Dedifferentiated amniotic fluid mesenchymal stem cell (primary cell): ENCODE results near the gene ATP5F1D.

Experiments
- DNase-seq: peaks from one replicate; pipeline ENCODE4 v3.0.0-alpha.2; 2016; ENCODE audit errors: extremely low spot score

The ATP5F1D gene

DNA sequence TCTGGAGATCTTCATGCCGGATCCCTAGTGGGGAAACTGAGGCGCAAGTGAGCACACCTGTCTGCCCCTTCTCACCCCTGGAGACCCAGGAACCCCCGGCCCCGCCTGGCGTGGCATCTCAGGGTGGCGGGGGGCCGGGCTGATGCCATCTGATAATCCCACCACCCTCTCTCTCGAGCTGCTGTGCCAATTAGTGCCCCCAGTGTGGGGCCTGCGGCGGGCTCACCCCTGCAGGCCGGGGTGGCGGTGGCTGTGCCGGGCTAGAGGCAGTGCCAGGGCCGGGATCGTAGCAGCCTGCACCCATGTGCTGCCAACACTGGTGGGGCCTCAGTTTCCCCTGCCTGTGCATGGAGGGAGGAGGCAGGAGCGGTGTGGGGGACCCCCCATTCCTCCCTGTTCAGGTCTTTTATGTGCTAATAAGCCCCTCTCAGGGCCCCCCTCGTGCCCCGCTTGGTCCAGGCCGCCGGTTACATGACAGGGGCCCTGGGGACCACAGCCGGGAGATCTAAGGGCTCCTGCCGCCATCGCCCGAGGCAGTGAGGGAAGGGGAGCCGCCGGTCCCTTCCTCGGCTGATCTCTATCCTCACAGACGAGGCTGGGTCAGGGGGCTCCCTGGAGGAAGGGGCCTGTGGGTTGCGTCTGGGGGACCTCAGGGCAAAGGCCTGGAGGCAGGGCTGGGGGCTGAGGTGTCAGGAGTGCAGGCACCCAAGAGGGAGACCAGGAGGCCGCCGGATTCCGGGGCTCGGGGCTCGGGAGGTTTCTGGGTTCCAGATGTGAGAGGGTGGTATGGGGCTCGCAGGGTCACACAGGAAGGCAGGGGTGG, 52.4 kb downstream of the ATP5F1D start:
- no peak for DNase-seq
